Inflammatory macrophage treated with lipopolysaccharide for 4 hours (primary cell): ENCODE measurements around the gene SERPINE2.

Experiments
- DNase-seq: peaks from one replicate; pipeline ENCODE4 v3.0.0-alpha.2; 2020

SERPINE2 gene

GRCh38 chr2:223939438-223939837 is 99.6 kb downstream of the SERPINE2 start:
- peak; percentile 94 for DNase-seq

- no peak for DNase-seq
These were observed 101.6 kb downstream of the SERPINE2 start for GRCh38 chr2:223937535-223937934.

- peak; percentile 27 for DNase-seq
These were observed 102.2 kb downstream of the SERPINE2 start for GRCh38 chr2:223936862-223937326.

GRCh38 chr2:223935459-223936125 is 103.5 kb downstream of the SERPINE2 start:
- DNase-seq: no peak

GRCh38 chr2:223934870-223935269 is 104.2 kb downstream of the SERPINE2 start:
- DNase-seq: no peak

GRCh38 chr2:223932816-223933800 is 106.0 kb downstream of the SERPINE2 start:
- no peak for DNase-seq

GRCh38 chr2:223930103-223930976 is 108.7 kb downstream of the SERPINE2 start:
- DNase-seq: peak; percentile 84

GRCh38 chr2:223929571-223930102 is 109.4 kb downstream of the SERPINE2 start:
- DNase-seq: peak; percentile 49

GRCh38 chr2:223928113-223929006 is 110.7 kb downstream of the SERPINE2 start:
- DNase-seq: no peak

- DNase-seq: peak; percentile 74
These were observed 114.0 kb downstream of the SERPINE2 start for GRCh38 chr2:223925106-223925505.
